SK-N-SH (cell line): Measurements from ENCODE around the gene LRP5.

ENCODE experiments used
- CTCF ChIP-seq: fragments of 200-600 bp; sonication (generic); IDR thresholded peaks from 2 replicates; pipeline ENCODE4 v1.6.1; 2017; ENCODE audit warnings: antibody characterized with exemption, mild to moderate bottlenecking, moderate library complexity
- EP300 ChIP-seq, 2 experiments: IDR thresholded peaks; 2 replicates each; pipeline versions ENCODE4 v1.4.0 to v1.6.1; 2012; ENCODE audit warnings: borderline replicate concordance in 1 of 2, low read depth in 1 of 2, low read length in 1 of 2
- EZH2phosphoT487 ChIP-seq: fragments of 200-600 bp; sonication (generic); IDR thresholded peaks from 2 replicates; pipeline ENCODE4 v1.6.1; 2017; ENCODE audit warnings: low read depth, mixed run types, mild to moderate bottlenecking, antibody characterized with exemption, moderate library complexity, borderline replicate concordance
- RAD21 ChIP-seq: IDR thresholded peaks from 2 replicates; pipeline ENCODE4 v1.6.1; 2012; ENCODE audit warnings: mild to moderate bottlenecking, low read length
- SIN3A ChIP-seq: IDR thresholded peaks from 2 replicates; pipeline ENCODE4 v1.6.1; 2012; ENCODE audit warnings: low read depth, mild to moderate bottlenecking, low read length, moderate library complexity, borderline replicate concordance
- TF ChIP-seq, protein P1 (sequence below): IDR thresholded peaks from 2 replicates; pipeline ENCODE4 v1.6.1; 2012; ENCODE audit warnings: mild to moderate bottlenecking, low read depth, low read length, moderate library complexity

- TF ChIP-seq EZH2phosphoT487 (no peak), EP300 (IDR thresholded peaks at IDR 0.05; ENCODE audit: borderline replicate concordance in 1 of 2, low read depth in 1 of 2, low read length in 1 of 2) (peak in 1 of 2 experiments; percentile 5; a peak in 1 of 4 replicates), CTCF (no peak), SIN3A (no peak), RAD21 (no peak; the same call in 1 of the 2 replicates)
- TF ChIP-seq, protein P1, sequence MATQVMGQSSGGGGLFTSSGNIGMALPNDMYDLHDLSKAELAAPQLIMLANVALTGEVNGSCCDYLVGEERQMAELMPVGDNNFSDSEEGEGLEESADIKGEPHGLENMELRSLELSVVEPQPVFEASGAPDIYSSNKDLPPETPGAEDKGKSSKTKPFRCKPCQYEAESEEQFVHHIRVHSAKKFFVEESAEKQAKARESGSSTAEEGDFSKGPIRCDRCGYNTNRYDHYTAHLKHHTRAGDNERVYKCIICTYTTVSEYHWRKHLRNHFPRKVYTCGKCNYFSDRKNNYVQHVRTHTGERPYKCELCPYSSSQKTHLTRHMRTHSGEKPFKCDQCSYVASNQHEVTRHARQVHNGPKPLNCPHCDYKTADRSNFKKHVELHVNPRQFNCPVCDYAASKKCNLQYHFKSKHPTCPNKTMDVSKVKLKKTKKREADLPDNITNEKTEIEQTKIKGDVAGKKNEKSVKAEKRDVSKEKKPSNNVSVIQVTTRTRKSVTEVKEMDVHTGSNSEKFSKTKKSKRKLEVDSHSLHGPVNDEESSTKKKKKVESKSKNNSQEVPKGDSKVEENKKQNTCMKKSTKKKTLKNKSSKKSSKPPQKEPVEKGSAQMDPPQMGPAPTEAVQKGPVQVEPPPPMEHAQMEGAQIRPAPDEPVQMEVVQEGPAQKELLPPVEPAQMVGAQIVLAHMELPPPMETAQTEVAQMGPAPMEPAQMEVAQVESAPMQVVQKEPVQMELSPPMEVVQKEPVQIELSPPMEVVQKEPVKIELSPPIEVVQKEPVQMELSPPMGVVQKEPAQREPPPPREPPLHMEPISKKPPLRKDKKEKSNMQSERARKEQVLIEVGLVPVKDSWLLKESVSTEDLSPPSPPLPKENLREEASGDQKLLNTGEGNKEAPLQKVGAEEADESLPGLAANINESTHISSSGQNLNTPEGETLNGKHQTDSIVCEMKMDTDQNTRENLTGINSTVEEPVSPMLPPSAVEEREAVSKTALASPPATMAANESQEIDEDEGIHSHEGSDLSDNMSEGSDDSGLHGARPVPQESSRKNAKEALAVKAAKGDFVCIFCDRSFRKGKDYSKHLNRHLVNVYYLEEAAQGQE, result no peak
Measured at GRCh38 chr11:68329978-68330699, 17.7 kb downstream of the LRP5 start.
